Heart left ventricle (tissue), 13 donors: ENCODE results near the gene SLC25A11.

Experiments
- CTCF ChIP-seq, 12 donors: fragments of 200-600 bp; sonication (generic) in 4 of 12; IDR thresholded peaks; one replicate each; pipeline versions ENCODE4 v1.5.0 to v1.8.0; 2018 to 2022; ENCODE audit warnings: antibody characterized with exemption in 12 of 12, mild to moderate bottlenecking in 5 of 12
- POLR2A ChIP-seq, 2 donors: fragments of 450-650 bp; IDR thresholded peaks; one replicate each; pipeline ENCODE4 v1.6.1; 2017; ENCODE audit warnings: antibody characterized with exemption in 2 of 2, mild to moderate bottlenecking in 2 of 2, moderate library complexity in 2 of 2
- donor health status: ischemic (EF 13 %, LVEDD 7.1; RV severe dilation, severe dysfunction).
- donor health status: DM: no; HTN: yes; CAD: no.
- donor health status: DM: no; HTN: no; CAD: no.
- donor health status: ischemic (EF 25% LVEDD 6.9; RV normal size, moderate dysfunction).
- donor health status: ischemic (EF 25% LVEDD 5.7; RV mildly dilated, moderate dysfunction).
- donor health status: ischemic (EF 35%, LVEDD 5.7; RV mildly dilated, moderate dysfunction).
- donor health status: nonischemic (EF 11% LVEDD 7.7; RV severe dilation, severe dysfunction).
- donor health status: DM: yes; HTN: yes; CAD: no.
- donor health status: PGD.
- donor health status: ischemic (EF 29% LVEDD 5.4; RV normal size, mild dysfunction).
- donor health status: nonischemic (EF 23%, LVEDD 6.1; RV moderate dilation, normal function).

- TF ChIP-seq CTCF (IDR thresholded peaks at IDR 0.05) (no peak), POLR2A (IDR thresholded peaks at IDR 0.05) (no peak)
These were observed 46.6 kb downstream of the SLC25A11 start for GRCh38 chr17:4893272-4893671.
